Stimulated activated CD8-positive, alpha-beta memory T cell treated with anti-CD3 and anti-CD28 coated beads, Interleukin-4, amount 100 ng/mL, for 48 hours (primary cell): Measurements from ENCODE around the gene PPFIBP1.
"Not testable (repeated sequence)": the region's sequence is repeated elsewhere in the genome, so short reads cannot be mapped to it uniquely, and the experiment has no call there.

Experiments used
- DNase-seq: peaks from one replicate; pipeline ENCODE4 v3.0.0-alpha.2; 2020

PPFIBP1 gene

GRCh38 chr12:27730097-27730588 is 206.1 kb downstream of the PPFIBP1 start:
- DNase-seq: no peak

- no peak for DNase-seq
Measured at GRCh38 chr12:27732281-27732680, 208.3 kb downstream of the PPFIBP1 start.

- DNase-seq: peak; percentile 46
Measured at GRCh38 chr12:27733052-27733656, 209.1 kb downstream of the PPFIBP1 start.

- no peak for DNase-seq
Measured at GRCh38 chr12:27733791-27734190, 209.8 kb downstream of the PPFIBP1 start.

GRCh38 chr12:27734321-27734720 is 210.3 kb downstream of the PPFIBP1 start:
- DNase-seq: not testable (repeated sequence)

GRCh38 chr12:27743601-27744000 is 219.6 kb downstream of the PPFIBP1 start:
- no peak for DNase-seq
